WERI-Rb-1 (cell line): ENCODE data around the gene SULT1C3.

ENCODE experiments used
- DNase-seq: peaks from one replicate; pipeline ENCODE4 v3.0.0-alpha.2; 2020
- H3K27ac ChIP-seq: fragments of 250-450 bp; sonication (Bioruptor Pico); 2 replicates; pipeline ENCODE4 v1.5.1; 2020; ENCODE audit warnings: mild to moderate bottlenecking, moderate library complexity
- H3K27me3 ChIP-seq: fragments of 250-450 bp; sonication (Bioruptor Pico); 2 replicates; pipeline ENCODE4 v1.5.1; 2021; ENCODE audit warnings: mild to moderate bottlenecking, low read depth, moderate library complexity; ENCODE audit not compliant: insufficient read depth, severe bottlenecking
- H3K36me3 ChIP-seq: fragments of 250-450 bp; sonication (Bioruptor Pico); 2 replicates; pipeline ENCODE4 v1.5.1; 2020; ENCODE audit warnings: mild to moderate bottlenecking, moderate library complexity
- H3K4me3 ChIP-seq: 2 replicates; pipeline ENCODE4 v1.5.1; 2011; ENCODE audit warnings: low read depth, mild to moderate bottlenecking, control low read depth, low read length
- H3K9me3 ChIP-seq: fragments of 250-450 bp; sonication (Bioruptor Pico); 2 replicates; pipeline ENCODE4 v1.5.1; 2021; ENCODE audit warnings: mild to moderate bottlenecking, moderate library complexity; ENCODE audit not compliant: severe bottlenecking
- TF ChIP-seq, protein P1 (sequence below): IDR thresholded peaks from 2 replicates; pipeline ENCODE4 v1.5.1; 2011; ENCODE audit warnings: low read depth, mild to moderate bottlenecking, control low read depth, inconsistent platforms, low read length

SULT1C3 gene

GRCh38 chr2:108229875-108230274, 9.9 kb upstream of the SULT1C3 start:
- DNase-seq: no peak
- Histone ChIP-seq H3K27me3 (peaks cover 55% of the 10 kb centered on the region), H3K27ac (no peak overlapping the region), H3K36me3 (no peaks in the 10 kb centered on the region), H3K9me3 (no peaks in the 10 kb centered on the region), H3K4me3 (no peak overlapping the region)
- TF ChIP-seq, protein P1, sequence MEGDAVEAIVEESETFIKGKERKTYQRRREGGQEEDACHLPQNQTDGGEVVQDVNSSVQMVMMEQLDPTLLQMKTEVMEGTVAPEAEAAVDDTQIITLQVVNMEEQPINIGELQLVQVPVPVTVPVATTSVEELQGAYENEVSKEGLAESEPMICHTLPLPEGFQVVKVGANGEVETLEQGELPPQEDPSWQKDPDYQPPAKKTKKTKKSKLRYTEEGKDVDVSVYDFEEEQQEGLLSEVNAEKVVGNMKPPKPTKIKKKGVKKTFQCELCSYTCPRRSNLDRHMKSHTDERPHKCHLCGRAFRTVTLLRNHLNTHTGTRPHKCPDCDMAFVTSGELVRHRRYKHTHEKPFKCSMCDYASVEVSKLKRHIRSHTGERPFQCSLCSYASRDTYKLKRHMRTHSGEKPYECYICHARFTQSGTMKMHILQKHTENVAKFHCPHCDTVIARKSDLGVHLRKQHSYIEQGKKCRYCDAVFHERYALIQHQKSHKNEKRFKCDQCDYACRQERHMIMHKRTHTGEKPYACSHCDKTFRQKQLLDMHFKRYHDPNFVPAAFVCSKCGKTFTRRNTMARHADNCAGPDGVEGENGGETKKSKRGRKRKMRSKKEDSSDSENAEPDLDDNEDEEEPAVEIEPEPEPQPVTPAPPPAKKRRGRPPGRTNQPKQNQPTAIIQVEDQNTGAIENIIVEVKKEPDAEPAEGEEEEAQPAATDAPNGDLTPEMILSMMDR: no peak

DNA sequence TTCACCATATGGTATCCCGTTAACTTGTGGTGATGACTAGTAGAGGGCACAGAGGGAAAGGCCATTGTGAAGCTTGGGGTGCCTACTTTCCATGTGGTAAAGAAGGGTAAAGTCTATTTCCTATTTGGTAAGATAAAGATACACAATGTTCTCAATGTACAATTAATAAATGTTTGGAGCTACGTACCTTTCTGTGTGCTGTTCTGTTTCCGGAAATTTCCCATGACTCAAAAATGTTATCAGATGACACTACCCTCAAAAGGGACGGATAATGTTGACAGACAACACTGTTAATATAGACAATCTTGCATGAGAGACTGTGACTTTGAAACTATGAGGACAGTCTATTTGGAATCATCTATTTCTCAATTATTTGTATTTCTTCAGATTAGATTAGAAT, 4.2 kb upstream of the SULT1C3 start:
- Histone ChIP-seq H3K27ac (no peak overlapping the region), H3K9me3 (peaks cover 2% of the 10 kb centered on the region), H3K4me3 (no peak overlapping the region), H3K27me3 (peaks cover 62% of the 10 kb centered on the region), H3K36me3 (no peaks in the 10 kb centered on the region)
- TF ChIP-seq, protein P1: no peak
- no peak for DNase-seq

DNA sequence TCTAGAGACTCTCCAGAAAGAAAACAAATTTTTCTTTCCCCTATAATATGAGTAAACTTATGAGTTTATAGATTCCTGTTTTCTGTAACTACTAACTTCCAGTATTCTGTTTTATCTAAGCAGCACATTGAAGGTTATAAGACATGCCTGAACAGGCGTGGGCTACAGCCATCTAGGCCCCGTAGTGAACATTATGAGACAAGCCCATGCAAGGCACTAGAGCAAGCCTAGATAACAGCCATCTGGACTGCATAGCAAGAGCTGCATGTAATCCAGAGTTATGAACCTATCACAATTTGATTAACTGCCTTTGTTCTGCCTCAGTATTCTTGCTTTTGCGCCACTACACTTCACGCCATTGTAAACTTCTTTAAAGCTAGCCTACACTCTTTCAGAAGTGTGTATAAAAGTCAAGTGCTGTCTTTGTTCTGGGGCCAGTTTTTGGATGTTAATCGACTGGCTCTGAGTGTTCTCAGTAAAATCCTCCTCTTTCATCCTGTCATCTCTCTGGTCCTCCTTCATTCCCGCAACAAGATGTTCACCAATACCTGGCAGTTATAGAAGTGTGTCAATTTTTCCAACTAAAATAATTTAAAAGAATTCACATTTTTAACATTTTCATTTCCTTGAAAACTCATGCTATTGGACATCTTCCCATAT, 3.0 kb upstream of the SULT1C3 start:
- no peak overlapping the region for H3K4me3 ChIP-seq
- TF ChIP-seq, protein P1: no peak
- H3K27ac ChIP-seq: no peak overlapping the region
- H3K36me3 ChIP-seq: no peaks in the 10 kb centered on the region
- no peak for DNase-seq
- H3K27me3 ChIP-seq: peaks cover 67% of the 10 kb centered on the region
- peaks cover 2% of the 10 kb centered on the region for H3K9me3 ChIP-seq

GRCh38 chr2:108240966-108241365, 1.2 kb downstream of the SULT1C3 start:
- H3K36me3 ChIP-seq: no peaks in the 10 kb centered on the region
- TF ChIP-seq, protein P1: no peak
- peaks cover 46% of the 10 kb centered on the region for H3K27me3 ChIP-seq
- no peak overlapping the region for H3K4me3 ChIP-seq
- peaks cover 9% of the 10 kb centered on the region for H3K9me3 ChIP-seq
- H3K27ac ChIP-seq: no peak overlapping the region
- DNase-seq: no peak

GRCh38 chr2:108243566-108243965, 3.8 kb downstream of the SULT1C3 start:
- TF ChIP-seq, protein P1: no peak
- H3K27ac ChIP-seq: no peak overlapping the region

More at GRCh38 chr2:108243566-108243965, 3.8 kb downstream of the SULT1C3 start:
- Histone ChIP-seq H3K4me3 (no peak overlapping the region), H3K9me3 (peaks cover 6% of the 10 kb centered on the region), H3K27me3 (peaks cover 41% of the 10 kb centered on the region), H3K36me3 (no peaks in the 10 kb centered on the region)
- no peak for DNase-seq
